GM12873 (cell line): ENCODE results near the gene BBS9.

Experiments
- TF ChIP-seq, protein P1 (sequence below): IDR thresholded peaks from 2 replicates; pipeline ENCODE4 v1.5.1; 2012; ENCODE audit warnings: low read depth, mild to moderate bottlenecking, moderate library complexity, low read length, control low read depth; ENCODE audit not compliant: insufficient read depth; ENCODE audit errors: missing control alignments

Gene BBS9

DNA sequence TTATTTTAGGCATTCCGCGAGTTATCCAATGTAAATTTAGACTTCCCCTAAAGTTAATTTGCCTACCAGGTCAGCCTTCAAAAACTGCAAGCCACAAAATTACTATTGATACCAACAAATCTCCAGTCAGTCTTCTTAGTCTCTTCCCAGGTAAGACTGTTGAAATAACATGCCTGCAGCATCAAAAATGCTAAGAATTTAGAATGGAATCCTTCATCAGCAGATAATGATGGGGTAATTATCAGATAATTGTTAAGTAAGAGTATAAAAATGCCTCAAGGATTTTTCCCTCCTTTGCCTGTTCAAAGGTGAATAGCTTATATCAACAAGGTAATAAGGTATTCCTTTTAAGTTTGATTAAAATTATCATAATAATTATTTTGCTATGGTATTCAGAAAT lies 228.5 kb downstream of the BBS9 start:
- TF ChIP-seq, protein P1, sequence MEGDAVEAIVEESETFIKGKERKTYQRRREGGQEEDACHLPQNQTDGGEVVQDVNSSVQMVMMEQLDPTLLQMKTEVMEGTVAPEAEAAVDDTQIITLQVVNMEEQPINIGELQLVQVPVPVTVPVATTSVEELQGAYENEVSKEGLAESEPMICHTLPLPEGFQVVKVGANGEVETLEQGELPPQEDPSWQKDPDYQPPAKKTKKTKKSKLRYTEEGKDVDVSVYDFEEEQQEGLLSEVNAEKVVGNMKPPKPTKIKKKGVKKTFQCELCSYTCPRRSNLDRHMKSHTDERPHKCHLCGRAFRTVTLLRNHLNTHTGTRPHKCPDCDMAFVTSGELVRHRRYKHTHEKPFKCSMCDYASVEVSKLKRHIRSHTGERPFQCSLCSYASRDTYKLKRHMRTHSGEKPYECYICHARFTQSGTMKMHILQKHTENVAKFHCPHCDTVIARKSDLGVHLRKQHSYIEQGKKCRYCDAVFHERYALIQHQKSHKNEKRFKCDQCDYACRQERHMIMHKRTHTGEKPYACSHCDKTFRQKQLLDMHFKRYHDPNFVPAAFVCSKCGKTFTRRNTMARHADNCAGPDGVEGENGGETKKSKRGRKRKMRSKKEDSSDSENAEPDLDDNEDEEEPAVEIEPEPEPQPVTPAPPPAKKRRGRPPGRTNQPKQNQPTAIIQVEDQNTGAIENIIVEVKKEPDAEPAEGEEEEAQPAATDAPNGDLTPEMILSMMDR, result no peak

DNA sequence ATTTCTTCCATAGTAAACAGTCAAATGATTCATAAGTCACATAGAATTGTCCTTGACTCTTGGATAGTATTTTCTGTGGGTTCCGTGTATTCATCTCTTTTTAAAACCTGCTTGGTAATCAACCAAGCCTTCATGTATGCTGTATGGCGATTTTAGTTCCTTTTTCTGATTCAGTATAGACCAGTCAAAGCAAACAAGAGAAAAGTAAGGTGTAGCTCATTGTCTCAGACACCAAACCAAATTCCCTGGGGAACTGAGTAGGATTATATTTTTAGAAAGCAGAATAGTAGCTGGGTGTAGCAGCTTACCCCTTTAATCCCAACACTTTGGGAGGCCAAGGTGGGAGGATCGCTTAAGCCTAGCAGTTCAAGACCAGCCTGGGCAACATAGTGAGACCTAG lies 240.5 kb downstream of the BBS9 start:
- TF ChIP-seq, protein P1, result no peak

DNA sequence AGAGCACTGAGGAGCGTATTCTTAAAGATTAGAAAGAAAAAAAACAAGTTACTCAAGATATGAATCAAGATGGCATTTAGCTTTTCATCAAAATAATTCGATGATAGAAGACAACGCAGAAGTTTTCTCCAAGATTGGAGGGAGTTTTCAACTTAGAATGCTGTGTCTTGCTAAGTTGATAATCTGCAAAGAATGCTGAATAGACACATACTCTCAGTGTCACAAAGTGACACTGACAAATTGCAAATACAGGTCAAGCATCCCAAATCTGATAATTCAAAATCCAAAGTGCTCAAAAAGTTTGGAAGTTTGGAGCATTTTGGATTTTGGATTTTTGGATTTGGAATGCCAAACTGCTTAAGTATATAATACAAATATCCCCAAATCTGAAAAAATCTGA lies 243.8 kb downstream of the BBS9 start:
- TF ChIP-seq, protein P1, result no peak

- TF ChIP-seq, protein P1, result no peak
Observed at GRCh38 chr7:33379891-33380525, 250.6 kb downstream of the BBS9 start.

GRCh38 chr7:33388332-33388731 lies 259.0 kb downstream of the BBS9 start:
- TF ChIP-seq, protein P1, result no peak

DNA sequence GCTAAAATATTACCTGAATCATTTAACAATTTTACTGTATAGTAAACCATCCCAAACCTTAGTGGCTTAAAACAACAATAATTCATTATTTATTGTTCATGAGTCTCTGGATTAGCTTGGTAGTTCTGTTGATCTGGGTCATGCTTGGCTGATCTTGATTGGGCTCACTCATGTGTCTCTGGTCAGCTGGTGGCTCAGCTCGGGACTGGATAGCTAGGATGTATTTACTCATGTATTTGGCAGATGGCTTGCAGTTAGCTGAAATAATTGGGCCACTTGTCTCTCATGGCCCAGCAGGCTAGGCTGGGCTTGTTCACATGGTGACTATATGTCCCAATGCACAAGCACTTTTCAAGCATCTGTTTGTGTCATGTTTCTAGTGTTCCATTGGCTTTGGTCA lies 262.8 kb downstream of the BBS9 start:
- TF ChIP-seq, protein P1, result no peak

GRCh38 chr7:33393770-33394169 lies 264.4 kb downstream of the BBS9 start:
- TF ChIP-seq, protein P1, result no peak
